Gastroesophageal sphincter (tissue), 4 donors: ENCODE results near the gene NSD2. TPM values are rescaled to one million over a fixed set of nuclear protein-coding genes. Genes with fewer than 3 reads are reported as not detected.

Source experiments
- ATAC-seq: fragments of 150-250 bp; one replicate; pipeline ENCODE4 v1.9.1; 2016; ENCODE audit warnings: mild to moderate bottlenecking, moderate library complexity
- H3K27ac ChIP-seq, 4 donors: fragments of 200-600 bp; sonication (generic) in 3 of 4; 1 replicate in 3 of 4; 2 replicates in 1 of 4; pipeline ENCODE4 v1.5.1; 2016 to 2019
- H3K27me3 ChIP-seq: fragments of 200-600 bp; sonication (generic); one replicate; pipeline ENCODE4 v1.5.1; 2019
- H3K36me3 ChIP-seq, 2 donors: fragments of 200-600 bp; sonication (generic); one replicate each; pipeline ENCODE4 v1.5.1; 2019; ENCODE audit warnings: control low read depth in 1 of 2
- H3K4me1 ChIP-seq, 3 donors: fragments of 200-600 bp; sonication (generic); 1 replicate in 2 of 3; 2 replicates in 1 of 3; pipeline ENCODE4 v1.5.1; 2016 to 2019; ENCODE audit warnings: control low read depth in 2 of 3
- H3K4me3 ChIP-seq, 2 donors: fragments of 200-600 bp; sonication (generic); one replicate each; pipeline ENCODE4 v1.5.1; 2019; ENCODE audit warnings: mild to moderate bottlenecking in 1 of 2, moderate library complexity in 1 of 2
- H3K9me3 ChIP-seq, 3 donors: fragments of 200-600 bp; sonication (generic); one replicate each; pipeline ENCODE4 v1.5.1; 2017 to 2019; ENCODE audit warnings: control low read depth in 2 of 3
- CTCF ChIP-seq, 4 experiments: fragments of 200-600 bp in 2 of 4; fragments of 450-650 bp in 2 of 4; sonication (generic) in 1 of 4; IDR thresholded peaks; one replicate each; pipeline ENCODE4 v1.5.1; 2017 to 2019; ENCODE audit warnings: antibody characterized with exemption in 4 of 4, mild to moderate bottlenecking in 2 of 4, moderate library complexity in 2 of 4
- EP300 ChIP-seq: sonication (generic); formaldehyde crosslinking; IDR thresholded peaks from one replicate; pipeline ENCODE4 v1.6.1; 2017; ENCODE audit warnings: antibody characterized with exemption, mild to moderate bottlenecking
- POLR2A ChIP-seq, 2 donors: fragments of 450-650 bp; IDR thresholded peaks; one replicate each; pipeline ENCODE4 v1.6.1; 2017; ENCODE audit warnings: antibody characterized with exemption in 2 of 2, mild to moderate bottlenecking in 2 of 2, moderate library complexity in 1 of 2
- POLR2AphosphoS5 ChIP-seq: sonication (generic); formaldehyde crosslinking; IDR thresholded peaks from one replicate; pipeline ENCODE4 v1.6.1; 2017; ENCODE audit warnings: antibody characterized with exemption
- WGBS, 2 donors: methylation state at CpG; one replicate each; pipeline ENCODE4 v1.1.5; 2018; ENCODE audit warnings: low coverage in 1 of 2; 5-methylcytosine and 5-hydroxymethylcytosine counted together
- total RNA-seq, 4 donors: library from RNA; depleted of rRNA; stranded (reverse); fragments of >200 nt; gene quantifications; one replicate each; pipeline ENCODE4 v1.1.0, GENCODE V29; 2016

NSD2 gene
- total RNA-seq, 4 donors from 2014 or later: 37.8 to 47.3 (median 39.4) TPM

- no peak overlapping the region for H3K27ac ChIP-seq
- ATAC-seq: no peak
- H3K27me3 ChIP-seq: no peaks in the 10 kb centered on the region
- no peak for TF ChIP-seq EP300
- no peak for TF ChIP-seq POLR2A (IDR thresholded peaks at IDR 0.05)
- no peak for TF ChIP-seq POLR2AphosphoS5
- no peak for TF ChIP-seq CTCF (IDR thresholded peaks at IDR 0.05)
- H3K4me1 ChIP-seq: no peaks in the 10 kb centered on the region
- no peaks in the 10 kb centered on the region for H3K9me3 ChIP-seq
- H3K36me3 ChIP-seq: peaks cover 0 to 74% of the 10 kb centered on the region in 2 donors
- WGBS, 2 donors: 97 to 100% methylated on average over 2 to 4 of the region's 13 CpGs
- H3K4me3 ChIP-seq: no peak overlapping the region
Observed at GRCh38 chr4:1932736-1933135, 61.5 kb downstream of the NSD2 start.

- no peak for ATAC-seq
- Histone ChIP-seq H3K27ac (no peak overlapping the region), H3K9me3 (no peaks in the 10 kb centered on the region), H3K36me3 (peaks cover 0 to 82% of the 10 kb centered on the region in 2 donors), H3K4me1 (no peaks in the 10 kb centered on the region), H3K4me3 (no peak overlapping the region), H3K27me3 (no peaks in the 10 kb centered on the region)
- WGBS, 2 donors: 83 to 89% methylated on average over 3 of the region's 3 CpGs
- TF ChIP-seq POLR2A (IDR thresholded peaks at IDR 0.05) (no peak), POLR2AphosphoS5 (no peak), CTCF (IDR thresholded peaks at IDR 0.05) (no peak), EP300 (no peak)
Observed at GRCh38 chr4:1933700-1934099, 62.5 kb downstream of the NSD2 start.

GRCh38 chr4:1937550-1937949 lies 66.4 kb downstream of the NSD2 start:
- Histone ChIP-seq H3K9me3 (no peaks in the 10 kb centered on the region), H3K4me1 (no peaks in the 10 kb centered on the region), H3K27ac (no peak overlapping the region), H3K4me3 (no peak overlapping the region), H3K36me3 (peaks cover 0 to 86% of the 10 kb centered on the region in 2 donors), H3K27me3 (no peaks in the 10 kb centered on the region)
- TF ChIP-seq CTCF (IDR thresholded peaks at IDR 0.05) (no peak), EP300 (no peak), POLR2A (IDR thresholded peaks at IDR 0.05) (no peak)
- 93% methylated on average over 3 of the region's 3 CpGs; no CpG with 5 or more reads in 1 of the 2 donors for WGBS, 2 donors
- no peak for ATAC-seq

- Histone ChIP-seq H3K36me3 (peaks cover 0 to 86% of the 10 kb centered on the region in 2 donors), H3K27me3 (no peaks in the 10 kb centered on the region), H3K9me3 (no peaks in the 10 kb centered on the region), H3K4me3 (no peak overlapping the region), H3K27ac (no peak overlapping the region), H3K4me1 (no peaks in the 10 kb centered on the region)
- TF ChIP-seq POLR2AphosphoS5: no peak
- no peak for TF ChIP-seq EP300
- no peak for TF ChIP-seq POLR2A (IDR thresholded peaks at IDR 0.05)
- TF ChIP-seq CTCF (IDR thresholded peaks at IDR 0.05): no peak
- 88 to 90% methylated on average over 5 to 8 of the region's 8 CpGs for WGBS, 2 donors
- ATAC-seq: no peak
Observed at GRCh38 chr4:1938027-1938426, 66.8 kb downstream of the NSD2 start.

GRCh38 chr4:1939664-1940509 lies 68.7 kb downstream of the NSD2 start:
- WGBS, 2 donors: 78% methylated on average over 11 of the region's 11 CpGs
- Histone ChIP-seq H3K27ac (no peak overlapping the region), H3K36me3 (peaks cover 0 to 88% of the 10 kb centered on the region in 2 donors), H3K4me3 (no peak overlapping the region), H3K4me1 (peaks cover 0 to under 1% (median 0%) of the 10 kb centered on the region in 3 donors), H3K27me3 (no peaks in the 10 kb centered on the region), H3K9me3 (no peaks in the 10 kb centered on the region)
- no peak for TF ChIP-seq EP300
- no peak for TF ChIP-seq POLR2A (IDR thresholded peaks at IDR 0.05)
- TF ChIP-seq CTCF (IDR thresholded peaks at IDR 0.05): no peak
- TF ChIP-seq POLR2AphosphoS5: no peak
- ATAC-seq: no peak
